Gastrocnemius medialis (tissue), 4 donors: ENCODE measurements around the gene GIMAP5. TPM values are rescaled to one million over a fixed set of nuclear protein-coding genes. Genes with fewer than 3 reads are reported as not detected.

Experiments
- ATAC-seq, 2 donors: fragments of 150-250 bp; one replicate each; pipeline ENCODE4 v1.9.1; 2016
- DNase-seq, 2 donors: peaks; one replicate each; pipeline ENCODE4 v3.0.0-alpha.2; 2019
- H3K27ac ChIP-seq, 4 donors: fragments of 200-600 bp; sonication (generic); 1 replicate in 1 of 4; 2 replicates in 3 of 4; pipeline ENCODE4 v1.5.1; 2016 to 2018; ENCODE audit warnings: mild to moderate bottlenecking in 2 of 4, moderate library complexity in 1 of 4
- H3K27me3 ChIP-seq, 3 donors: fragments of 200-600 bp; sonication (generic) in 2 of 3; 1 replicate in 1 of 3; 2 replicates in 2 of 3; pipeline versions ENCODE4 v1.5.1 to v1.6.0; 2016 to 2019; ENCODE audit warnings: mild to moderate bottlenecking in 1 of 3, moderate library complexity in 1 of 3
- H3K36me3 ChIP-seq, 2 donors: fragments of 200-600 bp; sonication (generic) in 1 of 2; one replicate each; pipeline ENCODE4 v1.5.1; 2017 to 2018
- H3K4me1 ChIP-seq, 2 donors: fragments of 200-600 bp; sonication (generic) in 1 of 2; one replicate each; pipeline ENCODE4 v1.5.1; 2016 to 2017; ENCODE audit warnings: mild to moderate bottlenecking in 2 of 2
- H3K4me3 ChIP-seq, 4 donors: fragments of 200-600 bp; sonication (generic) in 3 of 4; 1 replicate in 1 of 4; 2 replicates in 3 of 4; pipeline ENCODE4 v1.5.1; 2016 to 2019; ENCODE audit warnings: mild to moderate bottlenecking in 2 of 4
- H3K9me3 ChIP-seq, 3 donors: fragments of 200-600 bp; sonication (generic) in 2 of 3; 1 replicate in 1 of 3; 2 replicates in 2 of 3; pipeline ENCODE4 v1.5.1; 2016 to 2019
- CTCF ChIP-seq, 5 experiments: fragments of 450-650 bp in 3 of 5; fragments of 200-600 bp in 2 of 5; sonication (generic) in 2 of 5; IDR thresholded peaks in 4 of 5; conservative IDR thresholded peaks in 1 of 5; 1 replicate in 4 of 5; 2 replicates in 1 of 5; pipeline ENCODE4 v1.5.1; 2016 to 2019; ENCODE audit warnings: antibody characterized with exemption in 5 of 5, mild to moderate bottlenecking in 3 of 5, moderate library complexity in 3 of 5
- POLR2A ChIP-seq, 2 donors: fragments of 450-650 bp; IDR thresholded peaks; one replicate each; pipeline ENCODE4 v1.6.1; 2017; ENCODE audit warnings: antibody characterized with exemption in 2 of 2, mild to moderate bottlenecking in 2 of 2, moderate library complexity in 2 of 2
- in situ Hi-C, 4 donors: fragments of 200-750 bp; cut with MboI; loops; one replicate each; pipeline versions ENCODE4 v1.15.0 to v1.8.0; 2017; ENCODE audit warnings: low sequenced_read_pairs in 4 of 4
- intact Hi-C: fragments of 100-400 bp; cut with DNase I; formaldehyde crosslinking; loops from one replicate; pipeline ENCODE4 v1.15.1; 2023; ENCODE audit warnings: low total_unique reads
- total RNA-seq, 4 donors: library from RNA; depleted of rRNA; stranded (reverse); fragments of >200 nt; gene quantifications; one replicate each; pipeline versions ENCODE4 v1.1.0 to v1.2.3, GENCODE V29; 2016

The GIMAP5 gene
- total RNA-seq, 4 donors from 2014 or later = 13.5 to 29.4 (median 15.6) TPM

- DNase-seq (no peak), ATAC-seq (no peak)
- TF ChIP-seq CTCF (IDR thresholded peaks at IDR 0.05 in 4 of 5, conservative IDR thresholded peaks at IDR 0.05 in 1 of 5) = no peak
- no peak for TF ChIP-seq POLR2A (IDR thresholded peaks at IDR 0.05)
- Histone ChIP-seq H3K36me3 (no peaks in the 10 kb centered on the region), H3K9me3 (no peaks in the 10 kb centered on the region), H3K4me3 (peak overlapping the region; percentile 34 to 57 (median 49)), H3K27me3 (no peaks in the 10 kb centered on the region), H3K27ac (peak overlapping the region; percentile 66 to 76 (median 72)), H3K4me1 (no peaks in the 10 kb centered on the region)
- intact Hi-C loops (loop anchor here (5.0 kb wide), 1 partner anchor 86 kb away; the partner anchor contains the start of gene GIMAP6), in situ Hi-C loops (no loop called here)
Measured at GRCh38 chr7:150717814-150718420, 19.3 kb upstream of the GIMAP5 start.

GRCh38 chr7:150719436-150719835, 17.8 kb upstream of the GIMAP5 start:
- Histone ChIP-seq H3K4me3 (peak overlapping the region in 1 of 4 donors; percentile 57), H3K27ac (peak overlapping the region; percentile 66 to 76 (median 72))
- in situ Hi-C loops = no loop called here

GRCh38 chr7:150719960-150720891, 17.0 kb upstream of the GIMAP5 start:
- Histone ChIP-seq H3K27me3 (no peaks in the 10 kb centered on the region), H3K4me3 (peak overlapping the region in 1 of 4 donors; percentile 57), H3K9me3 (no peaks in the 10 kb centered on the region), H3K36me3 (no peaks in the 10 kb centered on the region), H3K4me1 (no peaks in the 10 kb centered on the region), H3K27ac (peak overlapping the region in 3 of 4 donors; percentile 69 to 76 (median 76))
- TF ChIP-seq POLR2A (IDR thresholded peaks at IDR 0.05) (no peak), CTCF (IDR thresholded peaks at IDR 0.05 in 4 of 5, conservative IDR thresholded peaks at IDR 0.05 in 1 of 5) (no peak)
- intact Hi-C loops = loop anchor here (5.0 kb wide), 1 partner anchor 88 kb away; the partner anchor contains the start of gene GIMAP6
- DNase-seq (no peak), ATAC-seq (no peak)
- in situ Hi-C loops = no loop called here

More at GRCh38 chr7:150719436-150719835, 17.8 kb upstream of the GIMAP5 start:
- Histone ChIP-seq H3K27me3 (no peaks in the 10 kb centered on the region), H3K9me3 (no peaks in the 10 kb centered on the region), H3K36me3 (no peaks in the 10 kb centered on the region), H3K4me1 (no peaks in the 10 kb centered on the region)
- intact Hi-C loops = loop anchor here (5.0 kb wide), 1 partner anchor 87 kb away; the partner anchor contains the start of gene GIMAP6
- TF ChIP-seq POLR2A (IDR thresholded peaks at IDR 0.05) = no peak
- no peak for TF ChIP-seq CTCF (IDR thresholded peaks at IDR 0.05 in 4 of 5, conservative IDR thresholded peaks at IDR 0.05 in 1 of 5)
- ATAC-seq = no peak
- no peak for DNase-seq

- H3K27me3 ChIP-seq = no peaks in the 10 kb centered on the region
- H3K4me1 ChIP-seq = no peaks in the 10 kb centered on the region
- H3K9me3 ChIP-seq = peaks cover 0 to 5% (median 0%) of the 10 kb centered on the region in 3 donors
- ATAC-seq (peak; percentile 73 to 79), DNase-seq (no peak)
- intact Hi-C loops = no loop called here
- in situ Hi-C loops = no loop called here
- H3K4me3 ChIP-seq = peak overlapping the region in 3 of 4 donors; percentile 6 to 32 (median 18)
- TF ChIP-seq CTCF (IDR thresholded peaks at IDR 0.05 in 4 of 5, conservative IDR thresholded peaks at IDR 0.05 in 1 of 5) (no peak), POLR2A (IDR thresholded peaks at IDR 0.05) (peak; percentile 37 to 64)
- no peaks in the 10 kb centered on the region for H3K36me3 ChIP-seq
- H3K27ac ChIP-seq = peak overlapping the region; percentile 42 to 76 (median 74)
Measured at GRCh38 chr7:150721970-150722373, 15.2 kb upstream of the GIMAP5 start.
